Measurements from ENCODE around the gene SLC51B. TPM values are rescaled to one million over a fixed set of nuclear protein-coding genes. Genes with fewer than 3 reads are reported as not detected.

Gene SLC51B
- total RNA-seq, 1 experiment from 2014 or later, result not detected

GRCh38 chr15:65042776-65043327 is 2.3 kb upstream of the SLC51B start:
- no peaks in the 10 kb centered on the region for H3K36me3 ChIP-seq (ENCODE audit: control insufficient read depth in 1 of 2, insufficient read depth in 2 of 2, low read length in 2 of 2)
- peak overlapping the region; percentile 6 for H2AFZ ChIP-seq (ENCODE audit: low read depth, low read length, poor library complexity, severe bottlenecking)
- H3K4me2 ChIP-seq (ENCODE audit: low read length), result no peak overlapping the region
- H3K9me2 ChIP-seq (ENCODE audit: insufficient read depth), result no peaks in the 10 kb centered on the region
- TF ChIP-seq FOSL1 (IDR thresholded peaks at IDR 0.05; ENCODE audit: low read depth) (no peak), CBX3 (IDR thresholded peaks at IDR 0.05; ENCODE audit: low read depth) (no peak), EGR1 (IDR thresholded peaks at IDR 0.05; ENCODE audit: low read depth) (no peak), EZH2 (IDR thresholded peaks at IDR 0.05) (no peak), CTCF (IDR thresholded peaks at IDR 0.05 in 2 of 3, conservative IDR thresholded peaks at IDR 0.05 in 1 of 3; ENCODE audit: borderline replicate concordance in 1 of 3, insufficient read depth in 1 of 3, low read depth in 2 of 3, low read length in 2 of 3) (no peak), TCF7L2 (IDR thresholded peaks at IDR 0.05; ENCODE audit: borderline replicate concordance, extremely low read depth, insufficient read depth, insufficient read length) (no peak), ZNF274 (IDR thresholded peaks at IDR 0.05; ENCODE audit: low read depth, low read length) (no peak), REST (IDR thresholded peaks at IDR 0.05; ENCODE audit: low read depth) (no peak), POLR2AphosphoS5 (IDR thresholded peaks at IDR 0.05; ENCODE audit: low read depth, low read length) (no peak), SRF (IDR thresholded peaks at IDR 0.05; ENCODE audit: low read depth) (no peak), CEBPB (IDR thresholded peaks at IDR 0.05; ENCODE audit: low read depth) (no peak), EZH2phosphoT487 (IDR thresholded peaks at IDR 0.05; ENCODE audit: borderline replicate concordance) (no peak), RAD21 (IDR thresholded peaks at IDR 0.05; ENCODE audit: low read depth) (no peak), MAX (IDR thresholded peaks at IDR 0.05) (no peak), YY1 (IDR thresholded peaks at IDR 0.05; ENCODE audit: extremely low read depth, insufficient replicate concordance, low read depth, low read length) (no peak)
- no peak for DNase-seq (ENCODE audit: low read depth, low spot score)
- intact Hi-C loops (cut with micrococcal nuclease), result no loop called here
- no peaks in the 10 kb centered on the region for H3K9me3 ChIP-seq (ENCODE audit: control insufficient read depth in 1 of 2, insufficient read depth in 1 of 2, low read depth in 1 of 2, low read length in 2 of 2)
- ATAC-seq, result no peak
- ChIA-PET CTCF (interaction anchor here (0.6 to 1.3 kb wide), 3 partner anchors 12 to 488 kb away, joined by 3 to 4 read pairs (median 3); no protein-coding TSS in a partner anchor), RAD21 (ENCODE audit: low non-redundant PET in 1 of 2, low total read pairs in 2 of 2, uncharacterized antibody in 2 of 2, unreplicated experiment in 2 of 2) (no interaction called here), POLR2A (interaction anchor here (1.2 kb wide), 1 partner anchor 9 kb away, joined by 3 read pairs; no protein-coding TSS in a partner anchor)
- no peak overlapping the region for H3K9ac ChIP-seq (ENCODE audit: low read length)
- no TSS peak for BruUV-seq (replicated peaks)
- no peaks in the 10 kb centered on the region for H4K20me1 ChIP-seq (ENCODE audit: insufficient read depth)
- peaks cover 13 to 30% of the 10 kb centered on the region in 2 experiments for H3K4me1 ChIP-seq (ENCODE audit: control insufficient read depth in 1 of 2, insufficient read depth in 2 of 2, low read length in 2 of 2)
- H3K4me3 ChIP-seq (replicated peaks in 1 of 2; ENCODE audit: low read depth in 1 of 2, low read length in 2 of 2), result no peak overlapping the region
- no peak overlapping the region for H3K27ac ChIP-seq (ENCODE audit: low read depth, low read length)
- no peaks in the 10 kb centered on the region for H3K79me2 ChIP-seq (ENCODE audit: insufficient read depth, low read length)
- no peaks in the 10 kb centered on the region for H3K27me3 ChIP-seq (ENCODE audit: insufficient read depth, low read length)

All from HCT116 (cell line).